A673 (cell line): ENCODE results near the gene TIGD6. TPM values are rescaled to one million over a fixed set of nuclear protein-coding genes. Genes with fewer than 3 reads are reported as not detected.

Experiments
- BruUV-seq: library from RNA; stranded (reverse); fragments of 400-500 nt; replicated peaks from 2 replicates; lab custom pipeline; 2021; lab: Mats Ljungman, UMichigan
- CTCF ChIA-PET: fragments of 300-600 bp; sonication (Branson Sonifier 250); formaldehyde crosslinking; loops from one replicate; lab custom pipeline; 2022; ENCODE audit warnings: antibody characterized with exemption; lab: Charles Lee
- POLR2A ChIA-PET: fragments of 300-600 bp; sonication (Branson Sonifier 250); formaldehyde crosslinking; loops from one replicate; lab custom pipeline; 2022; ENCODE audit warnings: antibody characterized with exemption; ENCODE audit not compliant: low non-redundant PET; lab: Charles Lee
- DNase-seq: peaks from one replicate; pipeline ENCODE4 v3.0.0-alpha.2; 2015; ENCODE audit warnings: low spot score
- H3K27ac ChIP-seq: fragments of 200-600 bp; sonication (generic); 2 replicates; pipeline ENCODE4 v1.5.1; 2016; ENCODE audit warnings: mixed run types, low read depth, mild to moderate bottlenecking, mixed read lengths, antibody characterized with exemption, low read length; ENCODE audit not compliant: poor library complexity, severe bottlenecking
- H3K27me3 ChIP-seq: fragments of 200-600 bp; sonication (generic); replicated peaks from 2 replicates; pipeline ENCODE4 v1.6.1; 2017; ENCODE audit warnings: mixed run types, low read depth, mild to moderate bottlenecking, mixed read lengths, antibody characterized with exemption, low read length; ENCODE audit not compliant: insufficient read depth, poor library complexity
- H3K36me3 ChIP-seq: fragments of 200-600 bp; sonication (generic); 2 replicates; pipeline ENCODE4 v1.6.1; 2016; ENCODE audit warnings: mixed run types, mild to moderate bottlenecking, mixed read lengths, antibody characterized with exemption, low read length; ENCODE audit not compliant: insufficient read depth, poor library complexity, severe bottlenecking
- H3K4me1 ChIP-seq: fragments of 200-600 bp; sonication (generic); 2 replicates; pipeline ENCODE4 v1.6.1; 2017; ENCODE audit warnings: mixed run types, mild to moderate bottlenecking, mixed read lengths, antibody characterized with exemption, low read length; ENCODE audit not compliant: insufficient read depth, poor library complexity, severe bottlenecking
- H3K4me3 ChIP-seq: fragments of 200-600 bp; sonication (generic); 2 replicates; pipeline ENCODE4 v1.5.1; 2016; ENCODE audit warnings: low read depth, mixed run types, mild to moderate bottlenecking, mixed read lengths, low read length; ENCODE audit not compliant: poor library complexity, severe bottlenecking
- H3K9me3 ChIP-seq: fragments of 200-600 bp; sonication (generic); 2 replicates; pipeline ENCODE4 v1.6.1; 2016; ENCODE audit warnings: mixed run types, low read depth, mild to moderate bottlenecking, mixed read lengths, antibody characterized with exemption, low read length; ENCODE audit not compliant: poor library complexity, severe bottlenecking
- EZH2 ChIP-seq: fragments of 200-600 bp; sonication (generic); IDR thresholded peaks from 2 replicates; pipeline ENCODE4 v1.6.1; 2017; ENCODE audit warnings: borderline replicate concordance, low read depth, mild to moderate bottlenecking, mixed read lengths, antibody characterized with exemption, low read length; ENCODE audit not compliant: poor library complexity, severe bottlenecking
- intact Hi-C: fragments of 100-400 bp; cut with micrococcal nuclease; formaldehyde crosslinking; loops from one replicate; pipeline ENCODE4 v1.10.0; 2022; ENCODE audit not compliant: unreplicated experiment
- total RNA-seq: library from RNA; stranded (reverse); gene quantifications from 2 replicates; pipeline ENCODE4 v1.2.3, GENCODE V29; 2021
- TF ChIP-seq, protein P1 (sequence below): fragments of 300-800, 200-600 bp; sonication (generic); conservative IDR thresholded peaks from 2 replicates; pipeline ENCODE4 v1.5.1; 2017; ENCODE audit warnings: low read depth, mild to moderate bottlenecking, antibody characterized with exemption, low read length, moderate library complexity, mixed read lengths

TIGD6 gene
- total RNA-seq, 1 experiment from 2014 or later, result 7.5 TPM

DNA sequence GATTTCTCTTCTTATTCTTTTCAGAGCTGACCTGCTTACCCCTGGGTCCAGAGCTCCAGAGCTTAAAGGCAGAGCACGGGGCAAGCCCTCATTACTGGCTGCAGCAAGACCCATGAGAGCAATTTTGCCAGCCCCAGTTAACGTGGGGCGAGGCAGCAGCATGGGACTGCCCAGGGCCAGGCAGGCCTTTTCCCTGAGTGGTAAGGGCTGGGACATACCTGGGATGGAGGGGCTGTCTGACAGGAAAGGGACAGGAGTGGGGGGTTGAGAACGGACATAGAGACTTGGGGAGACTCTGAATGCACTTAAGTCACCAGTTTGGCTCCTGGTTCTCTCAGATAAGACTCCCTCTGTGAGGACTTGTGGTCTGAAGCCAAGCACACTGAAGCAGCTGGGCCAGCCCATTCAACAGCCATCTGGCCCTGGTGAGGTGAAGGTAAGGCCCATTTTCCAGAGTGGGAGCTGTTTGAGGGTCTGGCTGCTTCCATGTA, 26.3 kb upstream of the TIGD6 start:
- intact Hi-C loops, result no loop called here
- CTCF ChIA-PET, result interaction anchor here (0.7 kb wide), 1 partner anchor 126 kb away, joined by 6 read pairs; no protein-coding TSS in a partner anchor

DNA sequence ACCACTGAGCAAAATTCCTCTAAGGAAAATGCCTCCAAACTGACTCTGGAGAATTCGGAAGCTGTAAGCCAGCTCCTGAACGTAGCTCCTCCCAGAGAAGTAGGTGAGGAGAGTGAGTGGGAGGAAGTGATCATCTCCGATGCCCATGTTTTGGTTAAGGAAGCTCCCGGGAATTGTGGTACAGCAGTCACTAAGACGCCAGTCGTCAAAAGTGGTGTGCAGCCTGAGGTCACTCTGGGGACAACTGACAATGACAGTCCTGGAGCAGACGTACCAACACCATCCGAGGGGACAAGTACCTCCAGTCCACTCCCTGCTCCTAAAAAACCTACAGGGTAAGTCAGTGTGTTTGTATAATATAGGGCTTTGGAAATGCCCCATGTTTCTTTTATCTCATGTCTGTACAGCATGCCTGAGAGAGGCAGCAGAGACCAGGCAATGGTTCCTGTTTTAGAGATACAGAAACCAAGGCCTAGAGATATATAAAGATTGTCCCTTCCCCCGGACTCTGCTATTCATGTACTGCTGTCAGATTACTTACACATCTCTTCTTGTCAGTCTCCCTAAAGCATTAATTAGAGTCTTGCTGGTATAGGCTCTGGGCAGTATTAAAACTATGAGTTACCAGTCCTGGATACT, 24.0 kb upstream of the TIGD6 start:
- H3K36me3 ChIP-seq, result peaks cover 67% of the 10 kb centered on the region
- H3K9me3 ChIP-seq, result no peaks in the 10 kb centered on the region
- peaks cover 41% of the 10 kb centered on the region for H3K4me1 ChIP-seq
- H3K27ac ChIP-seq, result peak overlapping the region; percentile 57
- BruUV-seq, result no TSS peak
- CTCF ChIA-PET, result no interaction called here
- intact Hi-C loops, result no loop called here
- POLR2A ChIA-PET, result no interaction called here
- H3K4me3 ChIP-seq, result no peak overlapping the region
- peak; percentile 28 for DNase-seq
- TF ChIP-seq, protein P1, sequence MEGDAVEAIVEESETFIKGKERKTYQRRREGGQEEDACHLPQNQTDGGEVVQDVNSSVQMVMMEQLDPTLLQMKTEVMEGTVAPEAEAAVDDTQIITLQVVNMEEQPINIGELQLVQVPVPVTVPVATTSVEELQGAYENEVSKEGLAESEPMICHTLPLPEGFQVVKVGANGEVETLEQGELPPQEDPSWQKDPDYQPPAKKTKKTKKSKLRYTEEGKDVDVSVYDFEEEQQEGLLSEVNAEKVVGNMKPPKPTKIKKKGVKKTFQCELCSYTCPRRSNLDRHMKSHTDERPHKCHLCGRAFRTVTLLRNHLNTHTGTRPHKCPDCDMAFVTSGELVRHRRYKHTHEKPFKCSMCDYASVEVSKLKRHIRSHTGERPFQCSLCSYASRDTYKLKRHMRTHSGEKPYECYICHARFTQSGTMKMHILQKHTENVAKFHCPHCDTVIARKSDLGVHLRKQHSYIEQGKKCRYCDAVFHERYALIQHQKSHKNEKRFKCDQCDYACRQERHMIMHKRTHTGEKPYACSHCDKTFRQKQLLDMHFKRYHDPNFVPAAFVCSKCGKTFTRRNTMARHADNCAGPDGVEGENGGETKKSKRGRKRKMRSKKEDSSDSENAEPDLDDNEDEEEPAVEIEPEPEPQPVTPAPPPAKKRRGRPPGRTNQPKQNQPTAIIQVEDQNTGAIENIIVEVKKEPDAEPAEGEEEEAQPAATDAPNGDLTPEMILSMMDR, result 0 out of 2 replicates have a peak, but pooled peaks have one; percentile 17
- TF ChIP-seq EZH2, result no peak
- H3K27me3 ChIP-seq, result no peaks in the 10 kb centered on the region

More for the DNA sequence above, 26.3 kb upstream of the TIGD6 start:
- TF ChIP-seq EZH2, result no peak
- TF ChIP-seq, protein P1, result no peak
- DNase-seq, result no peak
- Histone ChIP-seq H3K9me3 (no peaks in the 10 kb centered on the region), H3K27ac (peak overlapping the region; percentile 56), H3K4me3 (no peak overlapping the region), H3K4me1 (peaks cover 30% of the 10 kb centered on the region), H3K36me3 (peaks cover 77% of the 10 kb centered on the region), H3K27me3 (no peaks in the 10 kb centered on the region)
- POLR2A ChIA-PET, result no interaction called here
- no TSS peak for BruUV-seq

DNA sequence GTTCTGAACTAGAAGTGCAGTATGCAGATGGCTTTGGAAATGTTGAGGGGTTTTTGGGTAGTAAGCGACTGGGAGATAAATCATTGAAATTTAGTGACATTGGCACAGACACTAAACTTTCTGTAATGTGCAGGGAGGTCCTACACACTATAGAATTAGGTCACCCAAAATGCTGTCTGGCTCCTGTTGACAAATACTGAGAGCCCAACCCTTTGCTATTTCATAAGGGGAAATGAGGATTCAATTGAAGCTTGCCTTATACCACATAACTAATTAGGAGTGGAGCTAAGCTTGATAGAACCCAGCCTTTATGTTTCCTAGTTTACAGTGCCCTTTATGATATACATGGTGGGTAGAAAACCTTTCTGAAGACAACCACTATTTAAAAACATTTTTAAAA, 22.7 kb upstream of the TIGD6 start:
- Histone ChIP-seq H3K27ac (peak overlapping the region; percentile 76), H3K36me3 (peaks cover 77% of the 10 kb centered on the region), H3K4me3 (no peak overlapping the region), H3K4me1 (peaks cover 41% of the 10 kb centered on the region), H3K9me3 (no peaks in the 10 kb centered on the region), H3K27me3 (no peaks in the 10 kb centered on the region)
- no TSS peak for BruUV-seq
- intact Hi-C loops, result no loop called here
- peak; percentile 59 for DNase-seq
- CTCF ChIA-PET, result interaction anchor here (0.7 kb wide), 1 partner anchor 9 kb away, joined by 3 read pairs; no protein-coding TSS in a partner anchor
- POLR2A ChIA-PET, result interaction anchor here (0.6 kb wide), 1 partner anchor 39 kb away, joined by 7 read pairs; no protein-coding TSS in a partner anchor
- TF ChIP-seq, protein P1, result no peak
- no peak for TF ChIP-seq EZH2
